ENCODE measurements around the gene NEFH. TPM values are rescaled to one million over a fixed set of nuclear protein-coding genes. Genes with fewer than 3 reads are reported as not detected.
"Not testable (repeated sequence)": the region's sequence is repeated elsewhere in the genome, so short reads cannot be mapped to it uniquely, and the experiment has no call there.

NEFH gene
- 0.88 and 1.8 TPM in 2 replicates for total RNA-seq
- polyA plus RNA-seq: 2.0 and 2.4 TPM in 2 replicates

- DNase-seq (ENCODE audit: low read depth in 1 of 2, low spot score in 1 of 2): peak in 1 of 2 donors; percentile 21
- Histone ChIP-seq H3K27me3 (peaks cover 59% of the 10 kb centered on the region), H3K9me3 (ENCODE audit: low read depth) (no peaks in the 10 kb centered on the region), H3K36me3 (no peaks in the 10 kb centered on the region), H3K4me3 (peak within 1 kb of the TSS; percentile 12), H3K27ac (no peak within 1 kb of the TSS), H3K4me1 (ENCODE audit: low read depth) (peaks cover 10% of the 10 kb centered on the region)
- TF ChIP-seq CTCF (IDR thresholded peaks at IDR 0.05; ENCODE audit: low read depth, low read length): no peak
Observed at GRCh38 chr22:29479417-29480261, at the start of gene NEFH. TSS of gene NEFH (plus strand) at chr22:29480218. CDS start at chr22:29480263, 45 bp downstream.

GRCh38 chr22:29431986-29432385 is 48.0 kb upstream of the NEFH start:
- Histone ChIP-seq H3K4me3 (no peak overlapping the region), H3K27ac (no peak overlapping the region), H3K4me1 (ENCODE audit: low read depth) (peaks cover 6% of the 10 kb centered on the region), H3K36me3 (no peaks in the 10 kb centered on the region), H3K9me3 (ENCODE audit: low read depth) (no peaks in the 10 kb centered on the region), H3K27me3 (no peaks in the 10 kb centered on the region)
- TF ChIP-seq CTCF (IDR thresholded peaks at IDR 0.05; ENCODE audit: low read depth, low read length): no peak
- DNase-seq (ENCODE audit: low read depth in 1 of 2, low spot score in 1 of 2): peak in 1 of 2 donors; percentile 25

- no peak for TF ChIP-seq CTCF (IDR thresholded peaks at IDR 0.05; ENCODE audit: low read depth, low read length)
- no peak overlapping the region for H3K4me3 ChIP-seq
- no peak for DNase-seq (ENCODE audit: low read depth in 1 of 2, low spot score in 1 of 2)
- no peaks in the 10 kb centered on the region for H3K36me3 ChIP-seq
- no peaks in the 10 kb centered on the region for H3K27me3 ChIP-seq
- H3K9me3 ChIP-seq (ENCODE audit: low read depth): no peaks in the 10 kb centered on the region
- peaks cover 6% of the 10 kb centered on the region for H3K4me1 ChIP-seq (ENCODE audit: low read depth)
- no peak overlapping the region for H3K27ac ChIP-seq
Observed at GRCh38 chr22:29433856-29434255, 46.2 kb upstream of the NEFH start.

- Histone ChIP-seq H3K9me3 (ENCODE audit: low read depth) (no peaks in the 10 kb centered on the region), H3K36me3 (no peaks in the 10 kb centered on the region), H3K27me3 (no peaks in the 10 kb centered on the region), H3K4me3 (no peak overlapping the region), H3K27ac (no peak overlapping the region), H3K4me1 (ENCODE audit: low read depth) (peaks cover 6% of the 10 kb centered on the region)
- TF ChIP-seq CTCF (IDR thresholded peaks at IDR 0.05; ENCODE audit: low read depth, low read length): no peak
- DNase-seq (ENCODE audit: low read depth in 1 of 2, low spot score in 1 of 2): no peak
Observed at GRCh38 chr22:29434288-29434687, 45.7 kb upstream of the NEFH start.

GRCh38 chr22:29435236-29436136 is 44.5 kb upstream of the NEFH start:
- no peak overlapping the region for H3K4me3 ChIP-seq
- no peaks in the 10 kb centered on the region for H3K36me3 ChIP-seq
- H3K4me1 ChIP-seq (ENCODE audit: low read depth): peaks cover 6% of the 10 kb centered on the region
- DNase-seq (ENCODE audit: low read depth in 1 of 2, low spot score in 1 of 2): no peak
- no peaks in the 10 kb centered on the region for H3K27me3 ChIP-seq
- no peak for TF ChIP-seq CTCF (IDR thresholded peaks at IDR 0.05; ENCODE audit: low read depth, low read length)
- no peak overlapping the region for H3K27ac ChIP-seq
- no peaks in the 10 kb centered on the region for H3K9me3 ChIP-seq (ENCODE audit: low read depth)

GRCh38 chr22:29438283-29438682 is 41.7 kb upstream of the NEFH start, which contains the start of gene RFPL1:
TSS of gene RFPL1 (plus strand) at chr22:29438583.
- not testable (repeated sequence) for H3K27ac ChIP-seq; H3K27me3 ChIP-seq; H3K4me3 ChIP-seq; H3K4me1 ChIP-seq (ENCODE audit: low read depth); H3K9me3 ChIP-seq (ENCODE audit: low read depth); H3K36me3 ChIP-seq; DNase-seq (ENCODE audit: low read depth in 1 of 2, low spot score in 1 of 2)
